ENCODE results near the gene DNAH6. TPM values are rescaled to one million over a fixed set of nuclear protein-coding genes. Genes with fewer than 3 reads are reported as not detected.
"Not testable (repeated sequence)": the region's sequence is repeated elsewhere in the genome, so short reads cannot be mapped to it uniquely, and the experiment has no call there.

DNAH6 gene
- polyA plus RNA-seq, 5 donors: 3.0 to 5.7 (median 4.6) TPM

- no peak for DNase-seq
These were observed 219.1 kb downstream of the DNAH6 start for GRCh38 chr2:84735389-84735788.

GRCh38 chr2:84741182-84741822, 225.0 kb downstream of the DNAH6 start:
- DNase-seq: no peak

GRCh38 chr2:84748341-84748740, 232.0 kb downstream of the DNAH6 start:
- no peak for DNase-seq

- DNase-seq: no peak
These were observed 233.1 kb downstream of the DNAH6 start for GRCh38 chr2:84749442-84749841.

- no peak for DNase-seq
These were observed 238.8 kb downstream of the DNAH6 start for GRCh38 chr2:84755096-84755495.

GRCh38 chr2:84757648-84758047, 241.3 kb downstream of the DNAH6 start:
- DNase-seq: no peak

- DNase-seq: no peak
These were observed 250.5 kb downstream of the DNAH6 start for GRCh38 chr2:84766791-84767190.

- no peak for DNase-seq
These were observed 252.5 kb downstream of the DNAH6 start for GRCh38 chr2:84768840-84769239.

GRCh38 chr2:84770280-84770679, 254.0 kb downstream of the DNAH6 start:
- no peak for DNase-seq

- no peak for DNase-seq
These were observed 255.0 kb downstream of the DNAH6 start for GRCh38 chr2:84771251-84771650.

GRCh38 chr2:84773562-84773961, 257.3 kb downstream of the DNAH6 start:
- not testable (repeated sequence) for DNase-seq

- DNase-seq: no peak
These were observed 259.7 kb downstream of the DNAH6 start for GRCh38 chr2:84776011-84776410.

GRCh38 chr2:84778911-84779690, 262.8 kb downstream of the DNAH6 start:
- DNase-seq: no peak

GRCh38 chr2:84779781-84780180, 263.5 kb downstream of the DNAH6 start:
- no peak for DNase-seq

- no peak for DNase-seq
These were observed 265.8 kb downstream of the DNAH6 start for GRCh38 chr2:84781942-84782716.

- DNase-seq: no peak
These were observed 266.6 kb downstream of the DNAH6 start for GRCh38 chr2:84782717-84783442.

- DNase-seq: no peak
These were observed 269.7 kb downstream of the DNAH6 start for GRCh38 chr2:84785950-84786349.

- DNase-seq: no peak
These were observed 270.3 kb downstream of the DNAH6 start for GRCh38 chr2:84786601-84787000.

- DNase-seq: no peak
These were observed 271.7 kb downstream of the DNAH6 start for GRCh38 chr2:84788027-84788426.

GRCh38 chr2:84788498-84788897, 272.2 kb downstream of the DNAH6 start:
- no peak for DNase-seq

- DNase-seq: no peak
These were observed 276.7 kb downstream of the DNAH6 start for GRCh38 chr2:84792856-84793522.
